Myometrial cell (primary cell): Measurements from ENCODE around the gene IAH1. TPM values are rescaled to one million over a fixed set of nuclear protein-coding genes. Genes with fewer than 3 reads are reported as not detected.

Experiments used
- total RNA-seq: library from RNA; depleted of rRNA; stranded (reverse); fragments of >200 nt; gene quantifications from 2 replicates; pipeline ENCODE4 v1.2.3, GENCODE V29; 2015

IAH1 gene, protein sequence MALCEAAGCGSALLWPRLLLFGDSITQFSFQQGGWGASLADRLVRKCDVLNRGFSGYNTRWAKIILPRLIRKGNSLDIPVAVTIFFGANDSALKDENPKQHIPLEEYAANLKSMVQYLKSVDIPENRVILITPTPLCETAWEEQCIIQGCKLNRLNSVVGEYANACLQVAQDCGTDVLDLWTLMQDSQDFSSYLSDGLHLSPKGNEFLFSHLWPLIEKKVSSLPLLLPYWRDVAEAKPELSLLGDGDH
- total RNA-seq = 88.5 and 98.9 TPM in 2 replicates

GRCh38 chr2:9474361-9475057 is at the start of gene IAH1:
Gene IAH1 (plus strand): TSS chr2:9474551. CDS start chr2:9474567, 16 bp downstream.

Other genes with a start within 250 kb of the IAH1 start
- gene ITGB1BP1, start 51.0 kb upstream of the IAH1 start, total RNA-seq = 100 and 129 TPM in 2 replicates
- 63.4 and 76.4 TPM in 2 replicates for gene CPSF3, start 50.9 kb upstream of the IAH1 start, total RNA-seq
- 16.7 and 19.9 TPM in 2 replicates for gene ADAM17, start 81.3 kb downstream of the IAH1 start, total RNA-seq
- 395 and 419 TPM in 2 replicates for gene YWHAQ, start 156.4 kb downstream of the IAH1 start, total RNA-seq